NCI-H1092 (cell line): ENCODE data around the gene ENTPD2.

Experiments
- DNase-seq: peaks from one replicate; lab custom pipeline; 2025; lab: John Stamatoyannopoulos, UW

ENTPD2 gene

GRCh38 chr9:137079401-137079787 is 25.5 kb upstream of the ENTPD2 start:
- no peak for DNase-seq

DNA sequence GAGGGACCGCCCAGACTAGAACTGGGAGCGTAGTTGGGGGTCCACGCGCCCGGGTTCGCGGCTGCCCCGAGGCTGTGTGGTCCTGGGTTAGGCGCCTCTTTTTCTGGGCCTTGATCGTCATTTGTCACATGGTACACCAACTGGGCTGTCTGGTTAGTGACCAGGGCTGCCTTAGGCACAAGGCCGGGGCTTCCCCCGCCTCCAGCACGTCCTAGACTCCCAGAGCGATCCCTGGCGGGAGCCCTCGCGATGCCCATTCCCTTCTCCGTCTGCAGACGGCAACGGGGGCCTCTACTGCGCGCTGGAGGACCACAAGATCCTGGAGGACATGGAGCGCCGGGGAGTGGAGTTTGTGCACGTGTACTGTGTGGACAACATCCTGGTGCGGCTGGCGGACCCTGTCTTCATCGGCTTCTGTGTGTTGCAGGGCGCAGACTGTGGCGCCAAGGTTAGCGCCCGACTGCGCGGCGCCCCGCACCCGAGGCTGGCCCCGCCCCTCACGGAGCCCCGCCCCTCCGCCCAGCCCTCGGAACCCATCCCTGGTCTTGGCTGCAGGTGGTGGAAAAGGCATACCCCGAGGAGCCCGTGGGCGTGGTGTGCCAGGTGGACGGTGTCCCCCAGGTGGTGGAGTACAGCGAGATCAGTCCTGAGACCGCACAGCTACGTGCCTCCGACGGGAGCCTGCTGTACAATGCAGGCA is 25.0 kb upstream of the ENTPD2 start:
- no peak for DNase-seq

- DNase-seq: no peak
Observed at GRCh38 chr9:137077758-137078693, 24.2 kb upstream of the ENTPD2 start.

GRCh38 chr9:137077010-137077747 is 23.3 kb upstream of the ENTPD2 start, which contains the start of gene UAP1L1:
Gene UAP1L1 (plus strand): TSS chr9:137077517. CDS start chr9:137077533, 16 bp downstream.
- DNase-seq: no peak

DNA sequence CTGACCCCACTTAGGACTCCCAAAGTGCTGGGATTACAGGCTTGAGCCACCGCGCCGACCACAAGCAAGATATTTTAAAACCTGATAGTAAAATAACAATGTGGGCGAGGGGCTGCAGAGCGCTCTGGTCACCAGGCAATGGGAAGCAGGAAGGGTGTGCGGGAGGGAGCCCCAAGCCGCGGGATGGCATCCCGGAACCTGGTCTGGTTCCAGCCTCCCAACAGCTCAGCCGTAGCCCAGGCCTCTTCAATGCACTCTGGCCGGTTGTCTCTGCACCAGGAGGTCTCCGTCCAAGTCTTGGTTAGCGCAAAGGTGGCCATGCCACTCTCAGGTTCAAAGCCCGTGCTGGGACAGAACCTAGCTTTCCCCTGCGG is 22.8 kb upstream of the ENTPD2 start:
- no peak for DNase-seq

- no peak for DNase-seq
Observed at GRCh38 chr9:137075275-137075775, 21.5 kb upstream of the ENTPD2 start.

DNA sequence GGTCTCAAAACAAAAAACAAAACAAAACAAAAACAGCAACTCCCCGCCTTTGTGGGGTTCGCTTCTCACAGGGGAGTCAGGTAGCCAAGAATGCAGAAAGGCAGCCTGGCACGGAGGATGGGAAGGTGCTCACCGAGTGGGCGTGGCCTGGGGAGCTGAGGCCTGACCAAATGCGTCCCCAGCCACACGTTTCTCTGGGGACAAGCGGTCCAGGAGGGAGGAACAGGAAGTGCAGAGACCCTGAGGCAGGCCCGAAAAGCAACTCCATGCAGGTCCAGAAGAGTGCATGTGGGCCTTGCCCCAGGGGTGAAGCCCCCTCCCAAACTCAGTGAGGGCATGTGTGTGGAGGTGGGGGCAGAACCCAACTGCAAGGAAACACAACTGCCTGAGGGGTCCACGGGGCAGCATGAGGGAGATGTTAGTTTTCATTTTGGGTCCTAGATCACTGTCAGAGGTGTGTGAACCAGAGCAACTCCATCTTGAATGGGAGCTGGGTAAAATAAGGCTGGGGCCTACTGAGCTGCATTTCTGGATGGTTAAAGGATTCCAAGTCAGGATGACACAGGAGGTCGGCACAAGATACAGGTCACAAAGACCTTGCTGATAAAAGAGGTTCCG is 20.9 kb upstream of the ENTPD2 start:
- no peak for DNase-seq

DNA sequence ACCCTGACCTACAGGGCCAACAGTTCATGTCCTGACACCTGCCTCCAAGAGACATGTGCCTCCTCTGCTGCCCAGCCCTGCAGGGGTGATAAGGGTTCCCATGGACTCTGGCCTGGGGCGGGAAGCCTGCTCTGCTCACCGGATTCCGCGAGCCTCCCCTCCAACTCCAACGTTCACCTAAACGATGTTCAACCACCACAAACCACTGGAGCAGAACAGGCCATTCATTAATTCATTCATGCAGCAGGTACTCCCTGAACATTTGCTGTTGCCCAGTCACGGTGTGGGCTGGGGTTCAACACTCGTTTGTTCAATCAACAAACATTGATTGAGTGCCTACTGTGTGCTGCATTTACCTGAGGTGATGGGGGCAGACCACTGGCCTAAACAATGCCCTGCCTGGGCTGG is 20.1 kb upstream of the ENTPD2 start:
- DNase-seq: no peak

- DNase-seq: no peak
Observed at GRCh38 chr9:137071282-137071681, 17.4 kb upstream of the ENTPD2 start.

GRCh38 chr9:137070906-137071275 is 17.0 kb upstream of the ENTPD2 start:
- peak; percentile 43 for DNase-seq

- peak; percentile 92 for DNase-seq
Observed at GRCh38 chr9:137070201-137070905, 16.5 kb upstream of the ENTPD2 start, which contains the start of gene SAPCD2. Gene SAPCD2 (minus strand): TSS chr9:137070557. CDS start chr9:137070460, 97 bp downstream.

DNA sequence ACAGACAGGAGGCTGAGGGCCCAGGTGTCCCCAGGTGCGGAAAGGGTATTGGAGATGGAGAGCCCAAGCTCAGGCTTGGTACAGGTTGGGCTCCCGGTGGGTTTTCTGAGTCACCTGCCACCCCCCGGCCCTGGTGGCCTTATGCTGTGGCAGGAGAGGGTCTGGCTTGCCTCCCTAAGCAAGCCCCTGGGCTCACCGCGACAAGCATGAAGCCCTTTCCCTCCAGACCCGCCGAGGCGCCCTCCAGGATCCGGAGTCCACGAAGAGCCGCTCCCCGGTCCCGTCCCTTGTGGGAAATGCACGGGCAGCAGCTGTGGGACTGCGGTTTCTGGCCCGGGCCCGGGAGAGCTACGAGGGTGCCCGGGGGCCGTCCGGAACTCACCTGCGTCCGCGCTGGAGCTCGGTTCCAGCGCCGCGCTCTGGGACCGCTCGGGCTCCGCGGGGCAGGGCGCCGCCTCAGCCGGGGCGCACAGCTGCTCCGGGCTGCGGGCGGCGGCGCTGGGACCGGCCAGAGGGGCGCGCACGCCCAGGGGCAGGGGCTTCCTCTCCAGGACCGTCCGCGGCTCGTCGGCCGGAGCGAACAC is 15.7 kb upstream of the ENTPD2 start:
- no peak for DNase-seq

- no peak for DNase-seq
Observed at GRCh38 chr9:137068539-137069507, 15.0 kb upstream of the ENTPD2 start.

DNA sequence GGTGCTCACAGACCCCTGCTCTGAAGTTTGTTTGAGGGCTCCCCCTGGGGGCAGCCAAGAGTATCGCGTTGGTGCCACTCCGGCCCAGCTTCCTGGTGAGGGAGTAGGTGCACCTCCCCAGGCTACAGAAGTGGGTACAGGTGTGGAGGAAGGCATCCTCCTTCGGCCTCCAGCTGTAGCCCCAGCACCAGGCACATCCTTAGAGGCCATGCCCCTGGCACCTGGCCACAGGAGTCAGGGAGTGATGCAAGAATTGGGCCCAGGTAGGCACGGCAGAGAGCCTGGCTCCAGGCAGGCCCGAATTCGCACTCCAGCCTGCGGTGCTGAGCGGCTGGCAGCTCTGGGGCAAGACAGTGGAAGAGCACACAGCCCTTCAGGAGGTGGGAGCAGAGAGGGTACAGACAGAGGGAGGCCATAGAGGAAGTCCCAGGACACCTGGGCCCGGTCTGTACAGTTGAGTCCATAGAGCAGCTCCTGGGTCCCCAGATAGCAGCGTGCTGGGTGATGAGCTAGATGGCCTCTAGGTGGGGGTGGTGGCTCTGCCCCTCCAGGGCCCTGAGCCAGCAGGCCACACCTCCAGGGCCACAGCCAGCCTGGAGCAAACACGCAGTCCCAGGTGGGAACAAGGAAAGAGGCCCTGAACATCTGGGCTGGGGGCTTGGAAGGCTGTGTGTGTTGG is 14.1 kb upstream of the ENTPD2 start:
- peak; percentile 76 for DNase-seq

GRCh38 chr9:137066096-137066861 is 12.4 kb upstream of the ENTPD2 start:
- no peak for DNase-seq

DNA sequence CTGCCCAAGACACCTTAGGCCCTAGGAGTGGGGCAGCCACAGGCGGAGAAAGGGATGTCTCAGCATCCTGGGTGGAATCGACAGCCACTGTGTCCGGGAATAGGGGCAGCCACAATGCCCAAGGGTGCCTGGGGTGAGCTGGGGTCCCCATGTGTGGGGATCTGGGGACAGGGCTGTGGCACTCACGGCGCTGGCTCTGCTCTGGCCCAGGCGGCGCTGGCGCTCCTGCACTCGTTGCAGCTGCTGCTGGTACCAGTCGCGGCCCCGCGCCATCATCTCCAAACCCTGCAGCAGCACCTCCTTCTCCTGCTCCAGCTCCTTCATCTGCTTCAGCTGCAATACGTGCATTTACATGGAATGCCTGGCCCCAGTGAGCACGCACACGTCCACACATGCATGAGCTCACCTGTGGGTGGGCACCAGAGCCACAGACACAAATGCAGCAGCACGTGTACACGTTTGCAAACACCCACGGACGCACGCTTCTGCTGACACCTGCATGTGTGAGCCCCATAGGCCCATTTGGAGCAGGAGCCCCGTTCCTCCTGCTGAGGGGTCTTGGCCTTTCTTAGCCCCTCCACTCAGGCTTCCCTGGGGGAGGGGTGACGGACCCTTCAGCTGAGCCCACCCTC is 11.6 kb upstream of the ENTPD2 start:
- no peak for DNase-seq

GRCh38 chr9:137064880-137065164 is 11.0 kb upstream of the ENTPD2 start:
- DNase-seq: no peak
